Activated CD8-positive, alpha-beta memory T cell treated with anti-CD3 and anti-CD28 coated beads, Interleukin-2, amount 50 U/mL, for 48 hours (primary cell): ENCODE data around the gene OR52E6.

Experiments used
- DNase-seq: peaks from one replicate; pipeline ENCODE4 v3.0.0-alpha.2; 2020

OR52E6 gene

DNA sequence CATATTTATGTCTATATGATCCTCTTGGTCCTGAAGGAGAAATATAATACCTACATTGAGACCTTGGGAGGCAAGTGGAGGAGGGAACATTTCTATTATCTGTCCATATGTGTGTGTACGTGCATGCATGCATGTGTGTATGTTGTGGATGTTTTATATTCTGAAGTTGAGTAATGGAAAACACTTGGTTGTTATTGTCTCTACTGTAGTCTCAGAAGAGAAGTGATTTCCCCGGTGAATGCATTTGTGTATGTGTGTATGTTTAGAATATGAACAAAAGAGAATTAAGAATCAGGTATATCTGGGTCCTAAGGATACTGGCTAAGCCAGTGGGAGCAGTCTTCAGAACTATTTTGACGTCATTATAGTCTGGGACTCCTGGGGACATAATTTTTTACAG lies 50.5 kb downstream of the OR52E6 start, which contains the start of gene OR52N1:
OR52N1 (minus strand) TSS at position 101 of the 400 bp plus-strand sequence. CDS start 2,449 bp downstream, outside the sequence.
- DNase-seq: no peak
